ENCODE results near the gene PALB2.

- TF ChIP-seq FOXP2 (optimal IDR thresholded peaks at IDR 0.05; ENCODE audit: borderline replicate concordance, extremely low read depth, extremely low read length, insufficient read depth) = no peak
- TF ChIP-seq POLR2AphosphoS5 (IDR thresholded peaks at IDR 0.05; ENCODE audit: low read depth, low read length) = no peak
- no peak for TF ChIP-seq REST (IDR thresholded peaks at IDR 0.05; ENCODE audit: insufficient read depth in 1 of 2, low read depth in 2 of 2, low read length in 2 of 2)
- TF ChIP-seq TAF1 (IDR thresholded peaks at IDR 0.05; ENCODE audit: borderline replicate concordance, insufficient read depth, low read length) = no peak
- TF ChIP-seq SIN3A (IDR thresholded peaks at IDR 0.05; ENCODE audit: borderline replicate concordance, insufficient read depth, low read length) = no peak
These were observed 60.7 kb downstream of the PALB2 start for GRCh38 chr16:23580391-23580790.

Data from PFSK-1 (cell line).